ENCODE results near the gene RHOA. TPM values are rescaled to one million over a fixed set of nuclear protein-coding genes. Genes with fewer than 3 reads are reported as not detected.

The RHOA gene
- 433 and 440 TPM in 2 replicates for total RNA-seq (2014; rRNA removed; shearing (Covaris generic))
- polyA plus RNA-seq (2014; cell fraction: nucleus; rRNA removed), result 273 and 292 TPM in 2 replicates

- peak; percentile 99 for DNase-seq (ENCODE audit: extremely low read depth, low read depth)
Measured at GRCh38 chr3:49411968-49412631, at the start of gene RHOA, which contains the start of gene TCTA. Gene RHOA, minus strand, starts transcription at chr3:49411976. Its CDS starts 36,387 bp downstream, at chr3:49375589. Gene TCTA, plus strand, starts transcription at chr3:49412423. Its CDS starts 4 bp downstream, at chr3:49412427.

GRCh38 chr3:49460956-49461355 lies 49.2 kb upstream of the RHOA start:
- DNase-seq (ENCODE audit: extremely low read depth, low read depth), result no peak

- no peak for DNase-seq (ENCODE audit: extremely low read depth, low read depth)
Measured at GRCh38 chr3:49460188-49460890, 48.6 kb upstream of the RHOA start.

GRCh38 chr3:49456466-49456865 lies 44.7 kb upstream of the RHOA start:
- no peak for DNase-seq (ENCODE audit: extremely low read depth, low read depth)

GRCh38 chr3:49454898-49455681 lies 43.3 kb upstream of the RHOA start:
- DNase-seq (ENCODE audit: extremely low read depth, low read depth), result no peak

- DNase-seq (ENCODE audit: extremely low read depth, low read depth), result no peak
Measured at GRCh38 chr3:49454458-49454857, 42.7 kb upstream of the RHOA start.

GRCh38 chr3:49453621-49454020 lies 41.8 kb upstream of the RHOA start:
- no peak for DNase-seq (ENCODE audit: extremely low read depth, low read depth)

- no peak for DNase-seq (ENCODE audit: extremely low read depth, low read depth)
Measured at GRCh38 chr3:49445391-49445790, 33.6 kb upstream of the RHOA start.

GRCh38 chr3:49434731-49435130 lies 23.0 kb upstream of the RHOA start:
- no peak for DNase-seq (ENCODE audit: extremely low read depth, low read depth)

GRCh38 chr3:49428752-49429080 lies 16.9 kb upstream of the RHOA start:
- DNase-seq (ENCODE audit: extremely low read depth, low read depth), result no peak

- no peak for DNase-seq (ENCODE audit: extremely low read depth, low read depth)
Measured at GRCh38 chr3:49427586-49427985, 15.8 kb upstream of the RHOA start.

GRCh38 chr3:49424816-49425215 lies 13.0 kb upstream of the RHOA start:
- DNase-seq (ENCODE audit: extremely low read depth, low read depth), result no peak

- DNase-seq (ENCODE audit: extremely low read depth, low read depth), result no peak
Measured at GRCh38 chr3:49422379-49423248, 10.8 kb upstream of the RHOA start, which contains the start of gene AMT. Gene AMT, minus strand, starts transcription at chr3:49422473. Its CDS starts 23 bp downstream, at chr3:49422450.

GRCh38 chr3:49421890-49422378 lies 10.2 kb upstream of the RHOA start:
- no peak for DNase-seq (ENCODE audit: extremely low read depth, low read depth)

- DNase-seq (ENCODE audit: extremely low read depth, low read depth), result no peak
Measured at GRCh38 chr3:49417516-49418120, 5.8 kb upstream of the RHOA start.

GRCh38 chr3:49416867-49417266 lies 5.1 kb upstream of the RHOA start:
- DNase-seq (ENCODE audit: extremely low read depth, low read depth), result no peak

GRCh38 chr3:49415931-49416601 lies 4.3 kb upstream of the RHOA start:
- no peak for DNase-seq (ENCODE audit: extremely low read depth, low read depth)

- no peak for DNase-seq (ENCODE audit: extremely low read depth, low read depth)
Measured at GRCh38 chr3:49414753-49415152, 3.0 kb upstream of the RHOA start.

GRCh38 chr3:49413338-49413734 lies 1.6 kb upstream of the RHOA start:
- DNase-seq (ENCODE audit: extremely low read depth, low read depth), result no peak
